Hindlimb muscle (tissue), 1 donor: ENCODE results near the gene FOXA3. TPM values are rescaled to one million over a fixed set of nuclear protein-coding genes. Genes with fewer than 3 reads are reported as not detected.

Source experiments
- DNase-seq: peaks from one replicate; pipeline ENCODE4 v3.0.0-alpha.2; 2013
- polyA plus RNA-seq: library from polyadenylated mRNA; unstranded; fragments of 120-200 nt; gene quantifications from one replicate; pipeline ENCODE4 v1.2.1, GENCODE V29; 2013; ENCODE audit not compliant: insufficient read length

FOXA3 gene
- not detected for polyA plus RNA-seq

DNA sequence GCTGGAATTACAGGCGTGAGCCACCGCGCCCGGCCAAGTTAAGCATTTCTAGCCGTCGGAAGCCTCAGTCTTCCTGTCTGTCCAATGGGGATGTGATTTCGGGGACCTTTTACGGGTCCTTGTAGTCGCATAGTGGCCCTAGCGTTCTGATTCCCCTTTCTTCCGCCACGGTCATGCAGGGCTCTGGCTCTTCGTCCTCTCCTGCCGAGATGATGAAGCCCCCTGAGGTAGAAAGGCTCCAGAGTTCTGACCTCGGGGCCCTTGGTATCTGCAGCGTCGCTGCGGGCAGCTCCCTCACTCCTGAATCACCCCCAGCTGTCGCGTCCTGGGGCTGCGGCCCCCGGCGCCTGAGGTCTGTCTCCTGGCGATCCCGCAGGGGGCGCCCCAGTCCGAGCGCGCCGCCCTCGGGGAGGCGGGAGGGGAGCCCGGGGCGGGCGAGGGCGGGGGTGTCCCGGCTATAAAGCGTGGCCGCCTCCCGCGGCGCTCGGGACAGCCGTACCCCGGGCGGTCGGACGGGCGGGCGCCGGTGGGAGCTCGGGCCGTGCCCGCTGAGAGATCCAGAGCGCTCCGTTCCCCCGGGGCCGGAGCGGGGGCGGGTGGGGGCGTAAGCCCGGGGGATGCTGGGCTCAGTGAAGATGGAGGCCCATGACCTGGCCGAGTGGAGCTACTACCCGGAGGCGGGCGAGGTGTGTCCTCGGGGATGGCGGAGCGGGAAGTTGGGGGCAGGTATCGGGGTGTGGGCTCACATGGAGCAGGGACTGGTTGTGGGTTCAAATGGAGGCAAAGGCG lies at the start of gene FOXA3:
Gene FOXA3, plus strand, starts transcription at position 487 of the 789 bp plus-strand sequence. Its CDS starts 131 bp downstream, at position 618.
- no peak for DNase-seq

DNA sequence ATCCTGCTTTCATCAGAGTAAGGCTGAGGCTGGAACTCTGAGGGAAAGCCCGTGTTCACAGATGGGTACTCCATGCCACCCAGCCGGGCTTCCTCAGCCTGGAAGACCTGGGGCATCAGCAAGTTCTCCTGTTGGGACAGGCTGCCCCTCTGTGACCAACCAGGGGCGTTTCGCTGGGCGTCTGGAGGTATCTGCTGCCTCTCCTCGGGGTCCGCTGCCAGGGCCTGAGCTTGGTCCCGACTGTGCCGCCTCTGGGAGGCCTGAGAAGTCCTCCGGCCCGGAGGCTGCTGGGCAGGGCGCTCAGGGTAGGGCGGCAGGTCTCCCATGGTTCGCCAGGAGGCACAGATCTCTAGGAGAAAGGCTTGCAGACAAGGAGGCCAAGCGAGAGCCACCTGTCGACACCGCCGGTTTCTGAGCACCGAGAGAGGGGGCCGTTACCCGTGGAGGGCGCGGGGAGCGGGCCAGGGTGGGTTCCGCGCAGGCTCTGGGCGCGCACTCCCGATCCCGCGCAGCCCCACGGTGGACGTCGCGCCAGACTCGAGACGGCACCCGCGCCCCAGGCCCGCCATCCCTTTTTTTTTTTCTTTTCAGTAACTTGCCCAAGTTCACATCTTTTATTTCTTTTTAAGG lies 49.2 kb upstream of the FOXA3 start, which contains the start of gene RSPH6A:
Gene RSPH6A, minus strand, starts transcription at position 458 of the 630 bp plus-strand sequence. Its CDS starts 132 bp downstream, at position 326.
- DNase-seq = no peak

- DNase-seq = peak; percentile 60
Measured at GRCh38 chr19:45815481-45816216, 48.5 kb upstream of the FOXA3 start.

- DNase-seq = no peak
Measured at GRCh38 chr19:45816236-45817009, 47.7 kb upstream of the FOXA3 start.

GRCh38 chr19:45817010-45817724 lies 47.0 kb upstream of the FOXA3 start:
- DNase-seq = peak; percentile 91

- no peak for DNase-seq
Measured at GRCh38 chr19:45817725-45818301, 46.3 kb upstream of the FOXA3 start.

DNA sequence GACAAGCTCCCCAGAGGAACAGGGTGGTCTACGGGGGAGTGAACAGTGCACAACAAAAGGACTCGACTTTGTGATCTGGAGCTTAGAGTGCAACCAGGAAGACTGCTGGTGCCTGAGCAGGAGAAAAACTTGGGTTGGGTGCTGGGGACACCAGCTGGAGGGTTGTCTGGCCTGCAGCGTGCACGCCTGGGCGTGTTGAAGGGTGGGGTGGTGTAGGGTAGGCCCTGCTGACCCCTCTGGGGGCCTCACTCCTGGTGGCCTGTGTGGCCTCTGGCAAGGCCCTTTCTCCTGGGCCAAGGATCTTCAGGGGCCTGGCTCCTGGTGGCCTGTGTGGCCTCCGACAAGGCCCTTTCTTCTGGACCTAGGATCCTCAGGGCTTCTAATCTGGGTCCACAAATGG lies 44.4 kb upstream of the FOXA3 start:
- DNase-seq = no peak

DNA sequence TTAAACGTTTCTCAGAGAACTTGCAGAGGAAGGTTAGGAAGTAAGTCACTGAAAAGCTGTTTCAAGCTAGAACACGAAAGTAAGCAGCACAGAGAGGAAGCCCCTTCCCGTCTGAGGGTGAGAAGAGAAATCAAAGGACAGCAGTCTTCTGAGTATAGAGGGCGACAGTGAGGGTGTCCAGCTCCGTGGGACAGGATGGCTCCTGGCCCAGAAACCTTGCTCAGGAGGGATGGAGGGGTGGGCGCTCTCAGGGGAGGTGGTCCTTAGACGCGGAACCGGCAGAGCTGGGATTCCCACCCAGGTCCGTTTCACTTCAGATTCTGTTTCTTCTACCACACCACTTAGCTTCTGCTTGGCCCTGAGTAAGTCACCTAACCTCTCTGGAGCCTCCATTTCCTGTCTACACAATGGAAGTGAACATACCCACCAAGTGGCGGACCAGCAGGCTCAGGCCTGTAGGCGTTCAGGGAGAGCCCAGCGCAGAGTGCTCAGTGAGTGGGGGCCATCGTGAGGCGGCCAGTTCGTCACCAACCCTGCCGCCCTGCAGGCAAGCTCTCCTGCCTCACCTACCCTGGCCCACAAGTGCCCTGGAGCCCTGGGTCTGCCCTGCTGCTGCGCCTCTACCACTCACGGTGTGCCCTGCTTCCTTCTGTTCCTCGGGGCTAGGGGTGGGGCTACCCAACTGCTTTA lies 43.6 kb upstream of the FOXA3 start:
- no peak for DNase-seq

- DNase-seq = no peak
Measured at GRCh38 chr19:45821103-45821521, 43.0 kb upstream of the FOXA3 start.

GRCh38 chr19:45821570-45821969 lies 42.6 kb upstream of the FOXA3 start:
- DNase-seq = no peak

- no peak for DNase-seq
Measured at GRCh38 chr19:45822716-45823115, 41.4 kb upstream of the FOXA3 start.

DNA sequence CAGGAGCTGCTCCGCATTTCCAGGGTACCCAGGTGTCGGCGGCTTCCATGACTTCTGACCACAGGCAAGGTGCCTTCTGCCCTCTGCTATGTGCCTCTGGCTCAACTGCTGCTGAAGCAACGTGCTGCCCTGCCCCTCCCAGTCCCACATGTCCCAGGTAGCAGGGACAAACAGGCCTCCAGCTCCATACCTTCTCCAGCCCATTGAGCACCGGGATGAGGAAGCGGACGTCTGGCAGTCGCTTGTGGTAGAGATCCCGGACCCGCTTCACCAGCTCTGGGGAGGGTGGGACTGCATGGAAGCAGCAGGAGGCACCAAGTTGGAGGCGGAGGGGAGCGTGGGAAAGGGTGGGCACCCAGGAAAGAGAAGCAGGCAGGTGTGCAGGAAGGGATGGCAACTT lies 40.9 kb upstream of the FOXA3 start:
- DNase-seq = no peak

- DNase-seq = no peak
Measured at GRCh38 chr19:45824041-45824471, 40.1 kb upstream of the FOXA3 start.

GRCh38 chr19:45824531-45825262 lies 39.4 kb upstream of the FOXA3 start:
- DNase-seq = no peak

- no peak for DNase-seq
Measured at GRCh38 chr19:45825263-45825605, 38.9 kb upstream of the FOXA3 start.

- DNase-seq = no peak
Measured at GRCh38 chr19:45825917-45826893, 37.9 kb upstream of the FOXA3 start.

- DNase-seq = no peak
Measured at GRCh38 chr19:45826934-45827333, 37.2 kb upstream of the FOXA3 start.

- DNase-seq = no peak
Measured at GRCh38 chr19:45827459-45828093, 36.5 kb upstream of the FOXA3 start.
